Liver (tissue), 9 donors: ENCODE data around the gene SPATS2L. TPM values are rescaled to one million over a fixed set of nuclear protein-coding genes. Genes with fewer than 3 reads are reported as not detected.

Experiments used
- DNase-seq: peaks from one replicate; pipeline ENCODE4 v3.0.0-alpha.2; 2017; ENCODE audit warnings: low spot score
- H3K27ac ChIP-seq, 2 donors: one replicate each; pipeline ENCODE4 v1.7.0; 2013; ENCODE audit warnings: inconsistent platforms in 2 of 2, low read length in 2 of 2, control low read depth in 1 of 2, low read depth in 1 of 2, mild to moderate bottlenecking in 1 of 2
- H3K27me3 ChIP-seq, 4 donors: one replicate each; pipeline versions ENCODE4 v1.6.1 to v1.7.0; 2013; ENCODE audit warnings: low read length in 3 of 4, inconsistent platforms in 1 of 4, mild to moderate bottlenecking in 1 of 4, moderate library complexity in 1 of 4; ENCODE audit not compliant: control insufficient read depth in 4 of 4, insufficient read depth in 4 of 4
- H3K36me3 ChIP-seq, 4 donors: one replicate each; pipeline versions ENCODE4 v1.6.1 to v1.7.0; 2013; ENCODE audit warnings: low read length in 3 of 4, mild to moderate bottlenecking in 3 of 4, low read depth in 1 of 4, moderate library complexity in 1 of 4; ENCODE audit not compliant: control insufficient read depth in 4 of 4, insufficient read depth in 3 of 4
- H3K4me1 ChIP-seq, 4 donors: one replicate each; pipeline versions ENCODE4 v1.6.1 to v1.7.0; 2013; ENCODE audit warnings: low read length in 3 of 4, mild to moderate bottlenecking in 3 of 4, moderate library complexity in 1 of 4; ENCODE audit not compliant: control insufficient read depth in 4 of 4, insufficient read depth in 4 of 4
- H3K4me3 ChIP-seq, 3 donors: one replicate each; pipeline versions ENCODE4 v1.6.1 to v1.7.0; 2013; ENCODE audit warnings: low read length in 3 of 3, control low read depth in 1 of 3, low read depth in 1 of 3, mild to moderate bottlenecking in 1 of 3
- H3K9ac ChIP-seq, 2 donors: one replicate each; pipeline ENCODE4 v1.7.0; 2013; ENCODE audit warnings: low read length in 2 of 2, mild to moderate bottlenecking in 2 of 2, moderate library complexity in 2 of 2, control low read depth in 1 of 2, low read depth in 1 of 2
- H3K9me3 ChIP-seq, 4 donors: one replicate each; pipeline versions ENCODE4 v1.6.1 to v1.7.0; 2013; ENCODE audit warnings: low read length in 3 of 4; ENCODE audit not compliant: control insufficient read depth in 4 of 4
- ATF3 ChIP-seq: IDR thresholded peaks from 2 replicates; pipeline ENCODE4 v1.6.1; 2016; ENCODE audit warnings: antibody characterized with exemption
- CTCF ChIP-seq: fragments of 150-350 bp; IDR thresholded peaks from 2 replicates; pipeline ENCODE4 v1.5.1; 2017; ENCODE audit warnings: improper control_type of control experiment, low read depth, low read length; ENCODE audit not compliant: missing input control
- EGR1 ChIP-seq, 2 donors: IDR thresholded peaks; 2 replicates each; pipeline ENCODE4 v1.6.1; 2016 to 2018; ENCODE audit warnings: antibody characterized with exemption in 2 of 2, low read depth in 2 of 2
- FOXA1 ChIP-seq: IDR thresholded peaks from 2 replicates; pipeline ENCODE4 v1.6.1; 2016; ENCODE audit warnings: antibody characterized with exemption
- FOXA2 ChIP-seq: IDR thresholded peaks from 2 replicates; pipeline ENCODE4 v1.6.1; 2016; ENCODE audit warnings: antibody characterized with exemption
- GABPA ChIP-seq, 2 donors: IDR thresholded peaks in 1 of 2; conservative IDR thresholded peaks in 1 of 2; 2 replicates each; pipeline ENCODE4 v1.6.1; 2016; ENCODE audit warnings: antibody characterized with exemption in 2 of 2, mild to moderate bottlenecking in 1 of 2, moderate library complexity in 1 of 2
- HNF4A ChIP-seq, 2 donors: conservative IDR thresholded peaks; 2 replicates each; pipeline ENCODE4 v1.6.1; 2016; ENCODE audit warnings: antibody characterized with exemption in 2 of 2, mild to moderate bottlenecking in 2 of 2
- HNF4G ChIP-seq: IDR thresholded peaks from 2 replicates; pipeline ENCODE4 v1.6.1; 2016; ENCODE audit warnings: antibody characterized with exemption
- JUND ChIP-seq, 2 donors: IDR thresholded peaks; 2 replicates each; pipeline ENCODE4 v1.6.1; 2016; ENCODE audit warnings: antibody characterized with exemption in 2 of 2
- MAX ChIP-seq: IDR thresholded peaks from 2 replicates; pipeline ENCODE4 v1.6.1; 2016; ENCODE audit warnings: antibody characterized with exemption
- NR2F2 ChIP-seq: IDR thresholded peaks from 2 replicates; pipeline ENCODE4 v1.6.1; 2016; ENCODE audit warnings: antibody characterized with exemption
- RAD21 ChIP-seq, 2 donors: IDR thresholded peaks; 2 replicates each; pipeline ENCODE4 v1.6.1; 2016; ENCODE audit warnings: antibody characterized with exemption in 2 of 2, mild to moderate bottlenecking in 2 of 2
- REST ChIP-seq: IDR thresholded peaks from 2 replicates; pipeline ENCODE4 v1.6.1; 2016; ENCODE audit warnings: antibody characterized with exemption, mild to moderate bottlenecking
- RXRA ChIP-seq, 2 donors: IDR thresholded peaks; 2 replicates each; pipeline ENCODE4 v1.6.1; 2017 to 2018; ENCODE audit warnings: antibody characterized with exemption in 2 of 2, mild to moderate bottlenecking in 1 of 2
- SP1 ChIP-seq: IDR thresholded peaks from 2 replicates; pipeline ENCODE4 v1.6.1; 2018; ENCODE audit warnings: antibody characterized with exemption, mild to moderate bottlenecking
- TAF1 ChIP-seq: conservative IDR thresholded peaks from 2 replicates; pipeline ENCODE4 v1.6.1; 2016; ENCODE audit warnings: antibody characterized with exemption, mild to moderate bottlenecking
- YY1 ChIP-seq: IDR thresholded peaks from 2 replicates; pipeline ENCODE4 v1.6.1; 2016; ENCODE audit warnings: antibody characterized with exemption, mild to moderate bottlenecking
- ZBTB33 ChIP-seq: IDR thresholded peaks from 2 replicates; pipeline ENCODE4 v1.6.1; 2016; ENCODE audit warnings: antibody characterized with exemption
- WGBS: extraction: QIAGEN DNeasy Blood & Tissue Kit; methylation state at CpG from one replicate; pipeline ENCODE4 v1.1.7; 2013; 5-methylcytosine and 5-hydroxymethylcytosine counted together
- polyA plus RNA-seq, 2 donors: library from polyadenylated mRNA; stranded (reverse) in 1 of 2; unstranded in 1 of 2; fragments of 200-250 nt in 1 of 2; fragments of >200 nt in 1 of 2; fragmentation: Nextera tagmentation in 1 of 2; extraction: Ambion mirVana in 1 of 2; gene quantifications; one replicate each; pipeline versions ENCODE4 v1.2.1 to v1.2.3, GENCODE V29; 2013 to 2015
- total RNA-seq, 2 donors: library from RNA; depleted of rRNA; stranded (reverse); fragments of >200 nt; gene quantifications; one replicate each; pipeline ENCODE4 v1.2.3, GENCODE V29; 2014
- donor health status: healthy.
- donor health status: healthy.
- donor health status: healthy.
- donor health status: healthy.
- donor health status: healthy.

SPATS2L gene
- total and polyA plus RNA-seq, 4 donors: 31.4 to 49.9 (median 42.4) TPM

- no peak for TF ChIP-seq MAX
- no peak for TF ChIP-seq RAD21 (IDR thresholded peaks at IDR 0.05)
- no peak for TF ChIP-seq REST
- TF ChIP-seq GABPA (IDR thresholded peaks at IDR 0.05 in 1 of 2, conservative IDR thresholded peaks at IDR 0.05 in 1 of 2): no peak
- TF ChIP-seq TAF1: no peak
- TF ChIP-seq NR2F2: no peak
- TF ChIP-seq SP1: no peak
- no peak for TF ChIP-seq HNF4G
- TF ChIP-seq CTCF: no peak
- TF ChIP-seq RXRA (IDR thresholded peaks at IDR 0.05): no peak
- no peak for TF ChIP-seq FOXA1
- TF ChIP-seq ATF3: no peak
- TF ChIP-seq ZBTB33: no peak
- TF ChIP-seq YY1: no peak
- no peak for TF ChIP-seq EGR1 (IDR thresholded peaks at IDR 0.05; ENCODE audit: low read depth in 2 of 2)
- no peak for TF ChIP-seq HNF4A (conservative IDR thresholded peaks at IDR 0.05)
- TF ChIP-seq JUND (IDR thresholded peaks at IDR 0.05): no peak
- no peak overlapping the region for H3K9ac ChIP-seq
- DNase-seq: no peak
- H3K27ac ChIP-seq: no peak overlapping the region
- no peaks in the 10 kb centered on the region for H3K9me3 ChIP-seq
- no peaks in the 10 kb centered on the region for H3K27me3 ChIP-seq
- H3K36me3 ChIP-seq: peaks cover 4 to 27% (median 17%) of the 10 kb centered on the region in 4 donors
- no peak overlapping the region for H3K4me3 ChIP-seq
- no peaks in the 10 kb centered on the region for H3K4me1 ChIP-seq
- 88% methylated on average over 2 of the region's 2 CpGs for WGBS
Measured at GRCh38 chr2:200393191-200393590, 86.7 kb downstream of the SPATS2L start.

GRCh38 chr2:200394045-200394444 is 87.6 kb downstream of the SPATS2L start:
- H3K9ac ChIP-seq: no peak overlapping the region
- H3K27me3 ChIP-seq: no peaks in the 10 kb centered on the region
- peaks cover 4 to 27% (median 17%) of the 10 kb centered on the region in 4 donors for H3K36me3 ChIP-seq
- H3K27ac ChIP-seq: no peak overlapping the region
- WGBS: 98% methylated on average over 7 of the region's 7 CpGs
- no peak overlapping the region for H3K4me3 ChIP-seq
- no peaks in the 10 kb centered on the region for H3K4me1 ChIP-seq
- H3K9me3 ChIP-seq: no peaks in the 10 kb centered on the region
- no peak for DNase-seq
- TF ChIP-seq HNF4G: no peak
- no peak for TF ChIP-seq RAD21 (IDR thresholded peaks at IDR 0.05)
- TF ChIP-seq YY1: no peak
- TF ChIP-seq TAF1: no peak
- no peak for TF ChIP-seq HNF4A (conservative IDR thresholded peaks at IDR 0.05)
- TF ChIP-seq CTCF: no peak
- no peak for TF ChIP-seq EGR1 (IDR thresholded peaks at IDR 0.05; ENCODE audit: low read depth in 2 of 2)
- TF ChIP-seq ZBTB33: no peak
- no peak for TF ChIP-seq FOXA1
- TF ChIP-seq RXRA (IDR thresholded peaks at IDR 0.05): no peak
- no peak for TF ChIP-seq FOXA2
- TF ChIP-seq GABPA (IDR thresholded peaks at IDR 0.05 in 1 of 2, conservative IDR thresholded peaks at IDR 0.05 in 1 of 2): no peak
- TF ChIP-seq ATF3: no peak
- no peak for TF ChIP-seq NR2F2
- no peak for TF ChIP-seq SP1
- TF ChIP-seq MAX: no peak
- no peak for TF ChIP-seq JUND (IDR thresholded peaks at IDR 0.05)
